Kidney (tissue), 14 donors: Measurements from ENCODE around the gene TKTL2. TPM values are rescaled to one million over a fixed set of nuclear protein-coding genes. Genes with fewer than 3 reads are reported as not detected.
A peak's percentile ranks its signal among the peaks of the same experiment; 100 is the strongest.

Experiments used
- DNase-seq, 5 donors: peaks; one replicate each; pipeline ENCODE4 v3.0.0-alpha.2; 2013 to 2020
- FAIRE-seq: peaks from 2 replicates; lab custom pipeline; 2012; peaks lifted over from hg19 to GRCh38; lab: Jason Lieb, UNC
- H3K27ac ChIP-seq, 2 donors: one replicate each; pipeline ENCODE4 v1.7.0; 2013; ENCODE audit warnings: low read depth in 2 of 2, low read length in 2 of 2, inconsistent platforms in 1 of 2
- H3K27me3 ChIP-seq: one replicate; pipeline ENCODE4 v1.7.1; 2013; ENCODE audit warnings: low read length, inconsistent platforms; ENCODE audit not compliant: control insufficient read depth, insufficient read depth
- H3K36me3 ChIP-seq, 3 donors: one replicate each; pipeline versions ENCODE4 v1.7.0 to v1.7.1; 2013; ENCODE audit warnings: low read length in 3 of 3, control low read depth in 1 of 3, inconsistent platforms in 1 of 3; ENCODE audit not compliant: insufficient read depth in 3 of 3, control insufficient read depth in 2 of 3
- H3K4me1 ChIP-seq, 3 donors: one replicate each; pipeline versions ENCODE4 v1.7.0 to v1.7.1; 2013; ENCODE audit warnings: low read length in 3 of 3, inconsistent platforms in 1 of 3, low read depth in 1 of 3; ENCODE audit not compliant: control insufficient read depth in 2 of 3, insufficient read depth in 2 of 3
- H3K4me3 ChIP-seq, 3 donors: one replicate each; pipeline versions ENCODE4 v1.7.0 to v1.8.1; 2013; ENCODE audit warnings: low read length in 3 of 3, control low read depth in 1 of 3, inconsistent platforms in 1 of 3
- H3K9ac ChIP-seq, 3 donors: one replicate each; pipeline versions ENCODE4 v1.7.0 to v1.7.1; 2013; ENCODE audit warnings: low read length in 3 of 3, control low read depth in 1 of 3, inconsistent platforms in 1 of 3
- H3K9me3 ChIP-seq, 3 donors: one replicate each; pipeline versions ENCODE4 v1.7.0 to v1.7.1; 2013; ENCODE audit warnings: low read length in 3 of 3, control low read depth in 1 of 3, inconsistent platforms in 1 of 3; ENCODE audit not compliant: control insufficient read depth in 2 of 3, insufficient read depth in 1 of 3
- CTCF ChIP-seq: IDR thresholded peaks from 3 replicates; pipeline ENCODE4 v1.5.1; 2012; ENCODE audit warnings: mild to moderate bottlenecking, moderate library complexity, borderline replicate concordance; ENCODE audit not compliant: insufficient read depth; ENCODE audit errors: extremely low read depth
- intact Hi-C: fragments of 100-400 bp; cut with DNase I; formaldehyde crosslinking; loops from one replicate; pipeline ENCODE4 v1.11.1; 2022
- polyA plus RNA-seq: library from polyadenylated mRNA; stranded (reverse); fragments of 350-450 nt; fragmentation: Illumina TruSeq; extraction: RNeasy Lipid Tissue Mini Kit (QIAGEN cat#74804); gene quantifications from one replicate; pipeline ENCODE4 v1.2.3, GENCODE V29; 2014; ENCODE audit warnings: low read depth, low replicate concordance; ENCODE audit not compliant: insufficient read depth
- total RNA-seq: library from RNA; stranded (reverse); fragmentation: NEBNext Ultra II Directional; extraction: Animal tissue kit (Norgen Biotek cat#: 25700); gene quantifications from one replicate; pipeline ENCODE4 v1.2.1, GENCODE V29; 2021
- donor health status: control.
- donor health status: control.
- donor health status: control.
- donor health status: control.
- donor health status: control.
- donor health status: DM: yes; HTN: yes; CAD: no.
- donor health status: Normal renal cell carcinoma (clear cell type).

TKTL2 gene
- total and polyA plus RNA-seq, 2 donors from 2014 or later: not detected

DNA sequence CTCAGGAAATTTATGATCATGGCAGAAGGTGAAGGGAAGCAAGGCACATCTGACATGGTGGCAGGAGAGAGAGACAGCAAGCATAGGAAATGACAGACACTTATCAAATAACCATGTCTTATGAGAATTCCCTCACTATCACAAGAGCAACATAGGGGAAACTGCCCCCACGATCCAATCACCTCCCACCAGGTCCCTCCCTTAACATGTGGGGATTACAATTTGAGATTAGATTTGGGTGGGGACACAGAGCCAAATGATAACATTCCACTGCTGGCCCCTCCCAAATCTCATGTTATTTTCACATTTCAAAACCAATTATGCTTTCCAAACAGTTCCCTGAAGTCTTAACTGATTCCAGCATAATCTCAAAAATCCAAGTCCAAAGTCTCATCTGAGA is 12.8 kb upstream of the TKTL2 start:
- Histone ChIP-seq H3K36me3 (no peaks in the 10 kb centered on the region), H3K4me3 (no peak overlapping the region), H3K4me1 (no peaks in the 10 kb centered on the region), H3K27me3 (no peaks in the 10 kb centered on the region), H3K27ac (no peak overlapping the region), H3K9ac (no peak overlapping the region), H3K9me3 (no peaks in the 10 kb centered on the region)
- intact Hi-C loops: no loop called here
- FAIRE-seq: no peak
- no peak for DNase-seq
- TF ChIP-seq CTCF: no peak

DNA sequence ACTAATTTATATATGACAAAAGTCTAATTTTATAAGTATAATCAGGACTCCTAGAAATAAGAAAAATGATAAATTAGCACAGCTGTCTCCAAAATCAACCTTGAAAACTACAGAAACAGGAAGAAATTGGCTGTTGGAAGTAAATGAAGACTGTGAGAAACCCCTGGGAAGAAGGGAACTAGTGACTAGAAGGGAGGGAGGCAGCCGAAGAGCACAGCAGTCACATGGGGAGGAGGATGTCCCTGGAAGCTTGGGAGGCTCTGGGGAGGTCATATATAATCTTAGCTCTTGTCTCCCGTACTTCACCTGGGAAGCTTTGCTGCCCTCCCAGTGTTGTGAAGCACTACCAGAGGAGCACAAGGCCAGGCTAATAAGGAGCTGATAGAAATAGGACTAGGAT is 12.0 kb upstream of the TKTL2 start:
- intact Hi-C loops: no loop called here
- FAIRE-seq (no peak), DNase-seq (no peak)
- H3K4me1 ChIP-seq: no peaks in the 10 kb centered on the region
- H3K27ac ChIP-seq: no peak overlapping the region
- H3K9ac ChIP-seq: no peak overlapping the region
- H3K4me3 ChIP-seq: no peak overlapping the region
- H3K27me3 ChIP-seq: no peaks in the 10 kb centered on the region
- no peaks in the 10 kb centered on the region for H3K36me3 ChIP-seq
- TF ChIP-seq CTCF: no peak
- no peaks in the 10 kb centered on the region for H3K9me3 ChIP-seq

GRCh38 chr4:163484906-163485305 is 11.4 kb upstream of the TKTL2 start:
- peak; percentile 40 for TF ChIP-seq CTCF
- FAIRE-seq (no peak), DNase-seq (peak in 4 of 5 donors; percentile 60 to 83 (median 64))
- no peak overlapping the region for H3K27ac ChIP-seq
- H3K9me3 ChIP-seq: no peaks in the 10 kb centered on the region
- H3K36me3 ChIP-seq: no peaks in the 10 kb centered on the region
- H3K4me3 ChIP-seq: no peak overlapping the region
- H3K4me1 ChIP-seq: no peaks in the 10 kb centered on the region
- H3K27me3 ChIP-seq: no peaks in the 10 kb centered on the region
- no peak overlapping the region for H3K9ac ChIP-seq
- intact Hi-C loops: no loop called here

- Histone ChIP-seq H3K27me3 (no peaks in the 10 kb centered on the region), H3K9me3 (no peaks in the 10 kb centered on the region), H3K4me1 (no peaks in the 10 kb centered on the region), H3K9ac (no peak overlapping the region), H3K4me3 (no peak overlapping the region), H3K36me3 (no peaks in the 10 kb centered on the region), H3K27ac (no peak overlapping the region)
- intact Hi-C loops: no loop called here
- DNase-seq (no peak), FAIRE-seq (no peak)
- TF ChIP-seq CTCF: no peak
These were observed 8.6 kb upstream of the TKTL2 start for GRCh38 chr4:163482190-163482589.
